ENCODE measurements around the gene FCAR.
"Not testable (repeated sequence)": the region's sequence is repeated elsewhere in the genome, so short reads cannot be mapped to it uniquely, and the experiment has no call there.

Gene FCAR

DNA sequence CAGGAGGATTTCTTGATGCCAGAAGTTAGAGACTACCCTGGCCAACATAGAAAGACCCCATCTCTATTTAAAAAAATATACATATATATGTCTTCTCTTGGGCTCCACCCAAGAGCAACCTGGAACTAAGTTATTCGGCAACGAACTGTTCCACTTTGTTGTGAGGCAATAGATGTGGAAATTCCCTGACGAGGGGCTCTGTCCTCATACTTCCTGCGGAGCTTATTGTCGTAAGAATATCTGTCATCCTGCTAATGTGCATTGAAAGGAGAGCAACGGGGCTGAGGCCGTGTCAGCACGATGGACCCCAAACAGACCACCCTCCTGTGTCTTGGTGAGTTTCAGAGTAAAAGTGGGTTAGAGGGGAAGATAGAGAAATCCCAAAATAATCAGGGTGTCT is at the start of gene FCAR:
Gene FCAR (plus strand): TSS at position 246 of the 400 bp plus-strand sequence. CDS start 55 bp downstream, at position 301.
- TF ChIP-seq, protein P1, sequence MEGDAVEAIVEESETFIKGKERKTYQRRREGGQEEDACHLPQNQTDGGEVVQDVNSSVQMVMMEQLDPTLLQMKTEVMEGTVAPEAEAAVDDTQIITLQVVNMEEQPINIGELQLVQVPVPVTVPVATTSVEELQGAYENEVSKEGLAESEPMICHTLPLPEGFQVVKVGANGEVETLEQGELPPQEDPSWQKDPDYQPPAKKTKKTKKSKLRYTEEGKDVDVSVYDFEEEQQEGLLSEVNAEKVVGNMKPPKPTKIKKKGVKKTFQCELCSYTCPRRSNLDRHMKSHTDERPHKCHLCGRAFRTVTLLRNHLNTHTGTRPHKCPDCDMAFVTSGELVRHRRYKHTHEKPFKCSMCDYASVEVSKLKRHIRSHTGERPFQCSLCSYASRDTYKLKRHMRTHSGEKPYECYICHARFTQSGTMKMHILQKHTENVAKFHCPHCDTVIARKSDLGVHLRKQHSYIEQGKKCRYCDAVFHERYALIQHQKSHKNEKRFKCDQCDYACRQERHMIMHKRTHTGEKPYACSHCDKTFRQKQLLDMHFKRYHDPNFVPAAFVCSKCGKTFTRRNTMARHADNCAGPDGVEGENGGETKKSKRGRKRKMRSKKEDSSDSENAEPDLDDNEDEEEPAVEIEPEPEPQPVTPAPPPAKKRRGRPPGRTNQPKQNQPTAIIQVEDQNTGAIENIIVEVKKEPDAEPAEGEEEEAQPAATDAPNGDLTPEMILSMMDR (conservative IDR thresholded peaks at IDR 0.05; ENCODE audit: low read depth, low read length), result no peak
- H3K79me2 ChIP-seq (ENCODE audit: insufficient read depth, low read depth), result no peaks in the 10 kb centered on the region
- no peak within 1 kb of the TSS for H3K4me3 ChIP-seq (IDR thresholded peaks at IDR 0.05; ENCODE audit: insufficient read depth, low read depth, low read length)
- H3K27ac ChIP-seq, result no peak within 1 kb of the TSS
- no peaks in the 10 kb centered on the region for H3K36me3 ChIP-seq (ENCODE audit: insufficient read depth)
- H3K9ac ChIP-seq, result no peak within 1 kb of the TSS
- no peaks in the 10 kb centered on the region for H4K20me1 ChIP-seq (ENCODE audit: insufficient read depth)
- H3K27me3 ChIP-seq (ENCODE audit: insufficient read depth, low read depth), result peaks cover 13% of the 10 kb centered on the region; the same call in 1 of the 2 replicates
- H3K4me1 ChIP-seq (ENCODE audit: low read depth, poor library complexity, severe bottlenecking), result no peaks in the 10 kb centered on the region
- no peak within 1 kb of the TSS for H3K4me2 ChIP-seq
- H2AFZ ChIP-seq (ENCODE audit: low read depth), result no peak within 1 kb of the TSS

DNA sequence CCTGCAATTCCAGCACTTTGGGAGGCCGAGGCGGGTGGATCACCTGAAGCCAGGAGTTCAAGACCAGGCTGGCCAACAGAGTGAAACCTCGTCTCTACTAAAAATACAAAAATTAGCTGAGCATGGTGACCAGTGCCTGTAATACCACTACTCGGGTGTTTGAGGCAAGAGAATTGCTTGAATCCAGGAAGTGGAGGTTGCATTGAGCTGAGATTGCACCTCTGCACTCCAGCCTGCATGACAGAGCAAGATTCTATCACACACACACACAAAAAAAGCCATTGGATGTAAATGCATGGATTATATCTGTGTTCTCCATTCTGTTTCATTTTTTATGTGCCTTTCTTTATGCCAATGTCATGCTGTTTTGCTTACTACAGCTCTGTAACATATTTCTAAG is 49.6 kb upstream of the FCAR start:
- not testable (repeated sequence) for H3K9ac ChIP-seq; H3K4me2 ChIP-seq; H3K36me3 ChIP-seq (ENCODE audit: insufficient read depth); H2AFZ ChIP-seq (ENCODE audit: low read depth); H3K79me2 ChIP-seq (ENCODE audit: insufficient read depth, low read depth); H3K27ac ChIP-seq; H4K20me1 ChIP-seq (ENCODE audit: insufficient read depth); H3K27me3 ChIP-seq (ENCODE audit: insufficient read depth, low read depth); H3K4me3 ChIP-seq (IDR thresholded peaks at IDR 0.05; ENCODE audit: insufficient read depth, low read depth, low read length); H3K4me1 ChIP-seq (ENCODE audit: low read depth, poor library complexity, severe bottlenecking)

DNA sequence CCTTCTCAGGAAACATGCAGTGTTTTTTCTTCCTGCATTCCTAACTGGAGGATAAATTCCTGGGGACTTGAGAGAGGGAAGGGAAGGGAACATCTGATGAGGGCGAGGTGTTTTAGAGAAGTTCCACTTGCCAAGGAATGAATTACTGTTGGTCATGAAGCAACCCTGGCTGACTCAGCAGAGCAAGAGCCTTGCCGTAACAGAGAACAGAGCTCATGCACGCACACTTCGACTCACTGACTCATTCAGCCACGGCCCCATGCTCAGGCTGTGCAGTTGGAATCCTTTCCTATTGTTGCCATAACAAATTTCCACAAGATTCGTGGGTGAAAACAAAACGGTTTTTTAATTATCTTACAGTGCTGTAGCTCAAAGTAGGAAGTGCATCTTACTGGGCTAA is 48.7 kb upstream of the FCAR start:
- not testable (repeated sequence) for H3K9ac ChIP-seq; H3K27me3 ChIP-seq (ENCODE audit: insufficient read depth, low read depth); H3K4me2 ChIP-seq; H2AFZ ChIP-seq (ENCODE audit: low read depth); H3K36me3 ChIP-seq (ENCODE audit: insufficient read depth); H3K4me3 ChIP-seq (IDR thresholded peaks at IDR 0.05; ENCODE audit: insufficient read depth, low read depth, low read length); H3K4me1 ChIP-seq (ENCODE audit: low read depth, poor library complexity, severe bottlenecking); H3K27ac ChIP-seq; H4K20me1 ChIP-seq (ENCODE audit: insufficient read depth); H3K79me2 ChIP-seq (ENCODE audit: insufficient read depth, low read depth)

DNA sequence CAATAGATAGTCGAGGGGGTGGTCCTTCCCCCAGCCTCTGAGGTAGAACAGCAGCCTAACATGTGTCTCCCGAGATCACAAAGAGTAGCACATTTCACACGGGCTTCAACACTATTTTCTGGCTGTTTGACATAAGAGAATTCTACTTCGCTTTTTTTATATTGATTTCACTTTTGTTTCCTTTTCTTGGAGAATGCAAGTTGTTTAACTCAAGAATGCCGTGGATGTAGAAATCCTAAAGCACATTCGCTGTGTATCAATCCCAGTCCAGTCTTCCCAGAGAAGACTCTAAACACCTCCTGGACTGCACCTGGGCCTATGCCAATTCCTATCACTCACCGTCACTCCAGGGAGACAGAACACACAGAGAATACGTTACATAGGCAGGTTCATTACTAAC is 46.0 kb upstream of the FCAR start:
- H3K79me2 ChIP-seq (ENCODE audit: insufficient read depth, low read depth); H3K4me3 ChIP-seq (IDR thresholded peaks at IDR 0.05; ENCODE audit: insufficient read depth, low read depth, low read length); H4K20me1 ChIP-seq (ENCODE audit: insufficient read depth); H3K36me3 ChIP-seq (ENCODE audit: insufficient read depth); H3K9ac ChIP-seq; H3K27me3 ChIP-seq (ENCODE audit: insufficient read depth, low read depth); H3K4me2 ChIP-seq; H2AFZ ChIP-seq (ENCODE audit: low read depth); H3K4me1 ChIP-seq (ENCODE audit: low read depth, poor library complexity, severe bottlenecking); H3K27ac ChIP-seq: not testable (repeated sequence)

DNA sequence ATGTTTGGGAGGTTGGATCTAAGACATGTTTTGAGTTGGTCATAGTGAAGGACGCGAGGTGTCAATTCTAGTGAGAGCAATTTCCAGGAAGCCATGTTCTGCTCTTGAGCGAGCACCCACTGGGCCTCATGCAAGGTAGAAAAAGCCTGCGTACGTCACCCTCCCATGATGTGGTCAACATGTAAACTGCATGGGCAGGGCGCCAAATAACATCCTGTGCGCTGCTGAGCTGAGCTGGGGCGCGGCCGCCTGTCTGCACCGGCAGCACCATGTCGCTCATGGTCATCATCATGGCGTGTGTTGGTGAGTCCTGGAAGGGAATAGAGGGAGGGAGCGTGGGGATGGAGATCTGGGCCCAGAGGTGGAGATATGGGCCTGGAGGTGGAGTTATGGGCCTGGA is 41.5 kb upstream of the FCAR start, which contains the start of gene KIR2DS4:
Gene KIR2DS4 (plus strand): TSS at position 181 of the 400 bp plus-strand sequence.
- not testable (repeated sequence) for H3K4me1 ChIP-seq (ENCODE audit: low read depth, poor library complexity, severe bottlenecking); H3K4me3 ChIP-seq (IDR thresholded peaks at IDR 0.05; ENCODE audit: insufficient read depth, low read depth, low read length); H4K20me1 ChIP-seq (ENCODE audit: insufficient read depth); H3K4me2 ChIP-seq; H3K79me2 ChIP-seq (ENCODE audit: insufficient read depth, low read depth); H3K36me3 ChIP-seq (ENCODE audit: insufficient read depth); H2AFZ ChIP-seq (ENCODE audit: low read depth); H3K9ac ChIP-seq; H3K27me3 ChIP-seq (ENCODE audit: insufficient read depth, low read depth); H3K27ac ChIP-seq

DNA sequence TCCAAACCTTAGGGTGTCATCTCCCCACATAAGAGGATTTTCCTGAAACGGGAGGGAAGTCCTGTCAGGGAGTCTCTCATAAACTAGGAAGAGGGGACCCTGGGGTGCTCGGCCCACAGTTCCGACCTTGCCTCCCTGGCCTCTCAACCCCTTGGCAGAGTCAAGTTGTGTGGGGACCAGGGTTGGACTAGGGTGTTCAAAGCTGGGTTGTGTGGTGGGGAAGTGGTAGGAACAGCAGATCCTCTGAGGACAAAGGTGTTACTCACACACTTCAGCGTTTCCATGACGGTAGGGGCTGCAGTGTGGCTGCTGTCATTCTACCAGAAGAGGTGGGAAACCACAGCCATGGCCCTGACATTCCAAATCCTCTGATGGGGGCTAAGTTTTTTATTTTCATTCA is 38.9 kb upstream of the FCAR start:
- H2AFZ ChIP-seq (ENCODE audit: low read depth); H3K9ac ChIP-seq; H4K20me1 ChIP-seq (ENCODE audit: insufficient read depth); H3K27me3 ChIP-seq (ENCODE audit: insufficient read depth, low read depth); H3K4me3 ChIP-seq (IDR thresholded peaks at IDR 0.05; ENCODE audit: insufficient read depth, low read depth, low read length); H3K79me2 ChIP-seq (ENCODE audit: insufficient read depth, low read depth); H3K4me1 ChIP-seq (ENCODE audit: low read depth, poor library complexity, severe bottlenecking); H3K27ac ChIP-seq; H3K4me2 ChIP-seq; H3K36me3 ChIP-seq (ENCODE audit: insufficient read depth): not testable (repeated sequence)

DNA sequence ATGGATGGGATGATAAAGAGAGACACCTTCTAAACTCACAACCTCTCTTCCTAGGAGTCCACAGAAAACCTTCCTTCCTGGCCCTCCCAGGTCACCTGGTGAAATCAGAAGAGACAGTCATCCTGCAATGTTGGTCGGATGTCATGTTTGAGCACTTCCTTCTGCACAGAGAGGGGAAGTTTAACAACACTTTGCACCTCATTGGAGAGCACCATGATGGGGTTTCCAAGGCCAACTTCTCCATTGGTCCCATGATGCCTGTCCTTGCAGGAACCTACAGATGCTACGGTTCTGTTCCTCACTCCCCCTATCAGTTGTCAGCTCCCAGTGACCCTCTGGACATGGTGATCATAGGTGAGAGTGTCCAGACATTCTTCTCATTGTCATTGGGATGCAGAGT is 36.5 kb upstream of the FCAR start:
- not testable (repeated sequence) for H2AFZ ChIP-seq (ENCODE audit: low read depth); H3K4me1 ChIP-seq (ENCODE audit: low read depth, poor library complexity, severe bottlenecking); H3K4me3 ChIP-seq (IDR thresholded peaks at IDR 0.05; ENCODE audit: insufficient read depth, low read depth, low read length); H3K36me3 ChIP-seq (ENCODE audit: insufficient read depth); H3K4me2 ChIP-seq; H4K20me1 ChIP-seq (ENCODE audit: insufficient read depth); H3K9ac ChIP-seq; H3K27me3 ChIP-seq (ENCODE audit: insufficient read depth, low read depth); H3K27ac ChIP-seq; H3K79me2 ChIP-seq (ENCODE audit: insufficient read depth, low read depth)

DNA sequence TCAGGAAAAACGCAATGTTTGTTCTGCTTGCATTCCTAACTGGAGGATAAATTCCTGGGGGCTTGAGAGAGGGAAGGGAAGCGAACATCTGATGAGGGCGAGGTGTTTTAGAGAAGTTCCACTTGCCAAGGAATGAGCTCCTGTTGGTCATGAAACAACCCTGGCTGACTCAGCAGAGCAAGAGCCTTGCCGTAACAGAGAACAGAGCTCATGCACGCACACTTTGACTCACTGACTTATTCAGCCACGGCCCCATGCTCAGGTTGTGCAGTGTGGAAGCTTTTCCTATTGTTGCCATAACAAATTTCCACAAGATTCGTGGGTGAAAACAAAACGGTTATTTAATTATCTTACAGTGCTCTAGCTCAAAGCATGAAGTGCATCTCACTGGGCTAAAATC is 30.9 kb upstream of the FCAR start:
- not testable (repeated sequence) for H4K20me1 ChIP-seq (ENCODE audit: insufficient read depth); H3K4me2 ChIP-seq; H3K79me2 ChIP-seq (ENCODE audit: insufficient read depth, low read depth); H3K4me3 ChIP-seq (IDR thresholded peaks at IDR 0.05; ENCODE audit: insufficient read depth, low read depth, low read length); H3K27ac ChIP-seq; H2AFZ ChIP-seq (ENCODE audit: low read depth); H3K36me3 ChIP-seq (ENCODE audit: insufficient read depth); H3K27me3 ChIP-seq (ENCODE audit: insufficient read depth, low read depth); H3K4me1 ChIP-seq (ENCODE audit: low read depth, poor library complexity, severe bottlenecking); H3K9ac ChIP-seq

DNA sequence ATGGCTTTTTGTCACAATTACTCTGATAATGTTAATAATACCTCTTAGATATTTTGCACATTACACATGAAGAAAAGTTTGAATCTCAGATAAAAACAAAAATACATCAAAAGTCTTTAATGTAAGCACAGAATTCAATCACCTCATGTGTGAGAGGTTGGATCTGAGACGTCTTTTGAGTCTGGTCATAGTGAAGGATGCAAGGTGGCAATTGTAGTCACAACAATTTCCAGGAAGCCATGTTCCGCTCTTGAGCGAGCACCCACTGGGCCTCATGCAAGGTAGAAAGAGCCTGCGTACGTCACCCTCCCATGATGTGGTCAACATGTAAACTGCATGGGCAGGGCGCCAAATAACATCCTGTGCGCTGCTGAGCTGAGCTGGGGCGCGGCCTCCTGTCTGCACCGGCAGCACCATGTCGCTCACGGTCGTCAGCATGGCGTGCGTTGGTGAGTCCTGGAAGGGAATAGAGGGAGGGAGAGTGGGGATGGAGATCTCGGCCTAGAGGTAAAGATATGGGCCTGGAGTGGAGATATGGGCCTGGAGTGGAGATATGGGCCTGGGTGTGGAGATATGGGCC is 23.9 kb upstream of the FCAR start, which contains the start of gene KIR3DL2:
Gene KIR3DL2 (plus strand): TSS at position 383 of the 580 bp plus-strand sequence. CDS start 33 bp downstream, at position 416.
- H3K4me1 ChIP-seq (ENCODE audit: low read depth, poor library complexity, severe bottlenecking), result not testable (repeated sequence)

More for the DNA sequence above, 23.9 kb upstream of the FCAR start, which contains the start of gene KIR3DL2:
- peaks cover 10% of the 10 kb centered on the region; the same call in 1 of the 2 replicates for H3K27me3 ChIP-seq (ENCODE audit: insufficient read depth, low read depth)
- not testable (repeated sequence) for H2AFZ ChIP-seq (ENCODE audit: low read depth); H4K20me1 ChIP-seq (ENCODE audit: insufficient read depth); H3K27ac ChIP-seq; H3K4me3 ChIP-seq (IDR thresholded peaks at IDR 0.05; ENCODE audit: insufficient read depth, low read depth, low read length); H3K4me2 ChIP-seq; H3K36me3 ChIP-seq (ENCODE audit: insufficient read depth); H3K9ac ChIP-seq; H3K79me2 ChIP-seq (ENCODE audit: insufficient read depth, low read depth)

Data from KMS-11 (cell line).